Thoracic aorta (tissue), 2 donors: ENCODE measurements around the gene MAGEF1. TPM values are rescaled to one million over a fixed set of nuclear protein-coding genes. Genes with fewer than 3 reads are reported as not detected.

Source experiments
- ATAC-seq: fragments of 150-250 bp; one replicate; pipeline ENCODE4 v1.8.0; 2017; ENCODE audit warnings: low read depth; ENCODE audit not compliant: insufficient number of reproducible peaks, low FRiP score
- DNase-seq: peaks from one replicate; pipeline ENCODE4 v3.0.0-alpha.2; 2020; ENCODE audit warnings: low spot score
- H3K27ac ChIP-seq, 2 donors: fragments of 200-600 bp; sonication (generic); 1 replicate in 1 of 2; 2 replicates in 1 of 2; pipeline ENCODE4 v1.5.1; 2016; ENCODE audit warnings: mild to moderate bottlenecking in 2 of 2, moderate library complexity in 2 of 2
- H3K27me3 ChIP-seq: fragments of 200-600 bp; sonication (generic); replicated peaks from 2 replicates; pipeline ENCODE4 v1.6.0; 2016; ENCODE audit warnings: mild to moderate bottlenecking; ENCODE audit not compliant: insufficient read depth
- H3K36me3 ChIP-seq: fragments of 200-600 bp; sonication (generic); one replicate; pipeline ENCODE4 v1.5.1; 2016
- H3K4me1 ChIP-seq, 2 donors: fragments of 200-600 bp; sonication (generic); 1 replicate in 1 of 2; 2 replicates in 1 of 2; pipeline versions ENCODE4 v1.5.1 to v1.6.0; 2016; ENCODE audit warnings: low read depth in 2 of 2, mild to moderate bottlenecking in 1 of 2; ENCODE audit not compliant: control insufficient read depth in 1 of 2
- H3K4me3 ChIP-seq: fragments of 200-600 bp; sonication (generic); 2 replicates; pipeline ENCODE4 v1.5.1; 2016; ENCODE audit warnings: mild to moderate bottlenecking
- H3K9me3 ChIP-seq: fragments of 200-600 bp; sonication (generic); 2 replicates; pipeline ENCODE4 v1.5.1; 2016
- total RNA-seq, 2 donors: library from RNA; depleted of rRNA; stranded (reverse); fragments of >200 nt; gene quantifications; one replicate each; pipeline versions ENCODE4 v1.1.0 to v1.2.3, GENCODE V29; 2016
- TF ChIP-seq, protein P1 (sequence below): fragments of 200-600 bp; sonication (generic); IDR thresholded peaks from one replicate; pipeline ENCODE4 v1.5.1; 2019; ENCODE audit warnings: antibody characterized with exemption

Gene MAGEF1
- total RNA-seq, 2 donors from 2014 or later, result 26.1 TPM

DNA sequence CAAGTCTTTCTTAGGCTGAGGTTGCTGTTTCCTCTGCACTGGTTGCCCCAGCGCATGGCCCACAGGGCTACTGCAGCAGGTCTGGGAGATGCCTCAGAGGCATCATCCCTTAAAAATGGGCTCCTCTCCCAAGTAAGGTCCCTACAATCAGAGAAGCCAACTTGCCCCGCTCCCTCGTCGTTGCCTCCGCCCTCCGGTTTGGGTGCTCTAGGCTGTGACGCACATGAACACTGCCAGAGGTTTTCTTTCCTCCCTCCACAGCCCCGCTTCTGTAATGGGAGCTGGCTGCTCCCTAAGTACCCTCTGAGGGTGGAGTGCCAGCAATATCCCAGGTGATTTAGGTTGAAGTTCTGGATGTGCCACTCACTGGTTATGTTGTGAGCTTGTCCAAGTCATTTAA, 14.0 kb downstream of the MAGEF1 start:
- H3K9me3 ChIP-seq, result no peaks in the 10 kb centered on the region
- no peak for ATAC-seq
- DNase-seq, result no peak
- H3K27ac ChIP-seq, result no peak overlapping the region
- TF ChIP-seq, protein P1, sequence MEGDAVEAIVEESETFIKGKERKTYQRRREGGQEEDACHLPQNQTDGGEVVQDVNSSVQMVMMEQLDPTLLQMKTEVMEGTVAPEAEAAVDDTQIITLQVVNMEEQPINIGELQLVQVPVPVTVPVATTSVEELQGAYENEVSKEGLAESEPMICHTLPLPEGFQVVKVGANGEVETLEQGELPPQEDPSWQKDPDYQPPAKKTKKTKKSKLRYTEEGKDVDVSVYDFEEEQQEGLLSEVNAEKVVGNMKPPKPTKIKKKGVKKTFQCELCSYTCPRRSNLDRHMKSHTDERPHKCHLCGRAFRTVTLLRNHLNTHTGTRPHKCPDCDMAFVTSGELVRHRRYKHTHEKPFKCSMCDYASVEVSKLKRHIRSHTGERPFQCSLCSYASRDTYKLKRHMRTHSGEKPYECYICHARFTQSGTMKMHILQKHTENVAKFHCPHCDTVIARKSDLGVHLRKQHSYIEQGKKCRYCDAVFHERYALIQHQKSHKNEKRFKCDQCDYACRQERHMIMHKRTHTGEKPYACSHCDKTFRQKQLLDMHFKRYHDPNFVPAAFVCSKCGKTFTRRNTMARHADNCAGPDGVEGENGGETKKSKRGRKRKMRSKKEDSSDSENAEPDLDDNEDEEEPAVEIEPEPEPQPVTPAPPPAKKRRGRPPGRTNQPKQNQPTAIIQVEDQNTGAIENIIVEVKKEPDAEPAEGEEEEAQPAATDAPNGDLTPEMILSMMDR, result no peak
- H3K4me3 ChIP-seq, result no peak overlapping the region
- H3K4me1 ChIP-seq, result no peaks in the 10 kb centered on the region
- no peaks in the 10 kb centered on the region for H3K27me3 ChIP-seq
- no peaks in the 10 kb centered on the region for H3K36me3 ChIP-seq

DNA sequence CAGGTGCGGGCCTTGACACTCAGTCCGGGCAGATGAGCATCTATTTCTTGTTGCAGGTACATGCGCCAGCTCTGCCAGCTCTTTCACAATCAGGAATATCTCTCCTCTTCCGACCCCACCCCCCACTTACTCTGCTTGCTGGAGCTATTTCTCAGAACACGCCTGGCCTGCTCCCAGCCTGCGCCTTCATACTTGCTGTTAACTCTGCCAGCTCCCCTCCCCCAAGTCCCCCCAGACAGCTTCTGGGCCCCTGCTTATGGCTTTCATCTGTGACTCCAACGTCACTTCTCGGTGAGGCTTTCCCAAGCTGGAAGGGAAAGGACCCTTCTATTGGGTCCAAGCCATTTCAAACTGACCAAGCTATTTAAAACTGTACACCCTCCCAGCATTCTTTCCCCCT, 15.2 kb downstream of the MAGEF1 start:
- H3K4me3 ChIP-seq, result no peak overlapping the region
- no peaks in the 10 kb centered on the region for H3K36me3 ChIP-seq
- H3K27me3 ChIP-seq, result no peaks in the 10 kb centered on the region
- TF ChIP-seq, protein P1, result no peak
- H3K9me3 ChIP-seq, result no peaks in the 10 kb centered on the region
- no peak for DNase-seq
- H3K4me1 ChIP-seq, result peaks cover 4 to 7% of the 10 kb centered on the region in 2 donors
- no peak for ATAC-seq
- H3K27ac ChIP-seq, result no peak overlapping the region

DNA sequence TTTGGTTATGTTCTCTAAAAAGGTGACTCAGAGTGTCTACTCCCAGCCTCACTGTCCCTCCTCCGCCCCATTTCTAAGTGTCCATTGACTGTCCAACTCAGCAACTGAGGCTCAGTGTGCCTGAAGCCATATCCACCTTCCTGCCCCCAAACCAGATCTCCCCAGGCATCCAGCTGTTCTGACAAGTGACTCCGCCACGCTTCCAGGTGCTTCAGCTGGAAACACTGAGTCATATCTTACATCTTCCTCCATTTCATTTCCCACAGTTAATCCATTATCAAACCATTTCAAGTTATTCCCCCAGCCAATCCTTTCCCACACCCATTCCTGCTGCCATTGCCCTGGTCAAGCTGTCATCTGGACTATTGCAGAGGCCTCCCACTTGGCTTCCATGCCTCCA, 17.1 kb downstream of the MAGEF1 start:
- Histone ChIP-seq H3K4me3 (no peak overlapping the region), H3K36me3 (no peaks in the 10 kb centered on the region), H3K27ac (no peak overlapping the region), H3K27me3 (no peaks in the 10 kb centered on the region), H3K4me1 (peaks cover 7 to 13% of the 10 kb centered on the region in 2 donors), H3K9me3 (no peaks in the 10 kb centered on the region)
- ATAC-seq (no peak), DNase-seq (no peak)
- TF ChIP-seq, protein P1, result no peak

DNA sequence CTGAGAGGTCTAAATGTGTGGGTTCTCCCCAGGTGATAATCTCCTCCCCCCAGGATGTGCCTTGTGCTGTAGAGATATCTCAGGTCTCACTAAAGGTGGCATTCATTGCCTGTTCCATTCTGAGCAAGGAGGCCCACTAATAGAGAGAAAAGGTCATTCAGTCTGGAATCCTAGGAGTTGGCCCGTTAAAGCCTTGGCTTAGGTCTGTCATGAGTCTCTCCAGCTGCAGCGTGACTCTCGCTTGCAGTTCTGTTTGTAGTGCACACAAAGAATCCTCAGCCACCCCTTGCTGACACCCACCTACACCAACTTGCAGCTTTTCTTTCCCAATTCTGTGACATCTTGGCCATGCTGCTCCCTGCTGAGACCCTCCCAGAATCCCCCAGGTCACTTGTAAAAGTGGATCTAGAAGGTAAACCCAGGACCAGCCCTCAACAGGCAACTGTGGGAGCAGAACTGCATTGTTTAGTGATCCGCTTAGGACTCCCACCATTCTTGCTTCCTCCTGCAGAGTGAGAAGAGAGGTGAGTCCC, 17.7 kb downstream of the MAGEF1 start:
- no peak for DNase-seq
- Histone ChIP-seq H3K4me3 (no peak overlapping the region), H3K27ac (no peak overlapping the region), H3K36me3 (no peaks in the 10 kb centered on the region), H3K9me3 (no peaks in the 10 kb centered on the region), H3K27me3 (no peaks in the 10 kb centered on the region), H3K4me1 (peaks cover 7 to 13% of the 10 kb centered on the region in 2 donors)
- ATAC-seq, result no peak
- TF ChIP-seq, protein P1, result no peak

DNA sequence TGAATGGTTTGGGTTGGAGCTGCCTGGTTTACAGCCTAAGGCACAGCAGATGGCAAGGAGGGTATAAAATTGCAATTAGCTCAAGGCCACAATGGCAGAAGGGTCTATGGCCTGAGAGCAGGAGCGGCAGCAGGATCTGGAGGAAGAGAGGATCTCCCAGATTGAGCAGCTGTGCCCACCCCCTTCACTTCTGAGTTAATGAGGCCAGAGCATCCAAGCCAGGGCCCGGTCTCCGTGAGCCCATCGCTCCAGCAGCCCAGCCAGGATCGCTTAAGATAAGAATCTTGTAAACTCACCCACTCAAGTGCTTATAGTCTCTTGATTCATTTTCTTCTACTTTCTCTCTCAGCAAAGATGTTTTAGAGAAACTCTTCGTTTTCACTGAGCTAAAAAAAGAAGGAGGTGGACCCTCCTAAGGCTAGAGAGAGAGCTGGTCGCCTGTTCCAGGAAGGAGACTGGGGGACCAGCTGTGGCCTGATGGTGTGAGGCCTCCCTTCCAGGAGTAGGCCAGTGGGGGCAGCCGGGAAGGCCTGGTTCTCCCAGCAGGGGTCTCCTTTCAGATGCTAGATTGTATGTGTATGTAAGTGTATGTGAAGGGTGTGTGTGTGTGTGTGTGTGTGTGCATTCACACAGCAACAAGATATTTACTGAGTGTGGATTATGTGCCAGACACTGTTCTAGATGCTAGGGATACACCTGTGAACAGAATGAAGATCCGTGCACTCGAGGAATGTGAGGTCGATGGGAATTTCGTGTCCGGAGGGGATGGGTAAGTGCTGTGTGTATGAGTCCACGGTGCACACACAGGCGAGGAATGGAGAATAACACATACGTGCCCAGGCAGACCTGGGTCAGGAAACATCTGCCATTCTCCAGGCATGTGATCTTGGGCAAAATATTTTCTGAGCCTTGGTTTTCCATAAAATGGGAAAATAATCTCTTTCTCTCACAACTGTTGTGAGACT, 18.6 kb downstream of the MAGEF1 start:
- TF ChIP-seq, protein P1, result no peak
- DNase-seq, result no peak
- Histone ChIP-seq H3K4me1 (peaks cover 13 to 15% of the 10 kb centered on the region in 2 donors), H3K27me3 (no peaks in the 10 kb centered on the region), H3K4me3 (no peak overlapping the region), H3K36me3 (no peaks in the 10 kb centered on the region), H3K27ac (no peak overlapping the region), H3K9me3 (no peaks in the 10 kb centered on the region)
- no peak for ATAC-seq
